ENCODE data around the gene RNF17.

RNF17 gene

DNA sequence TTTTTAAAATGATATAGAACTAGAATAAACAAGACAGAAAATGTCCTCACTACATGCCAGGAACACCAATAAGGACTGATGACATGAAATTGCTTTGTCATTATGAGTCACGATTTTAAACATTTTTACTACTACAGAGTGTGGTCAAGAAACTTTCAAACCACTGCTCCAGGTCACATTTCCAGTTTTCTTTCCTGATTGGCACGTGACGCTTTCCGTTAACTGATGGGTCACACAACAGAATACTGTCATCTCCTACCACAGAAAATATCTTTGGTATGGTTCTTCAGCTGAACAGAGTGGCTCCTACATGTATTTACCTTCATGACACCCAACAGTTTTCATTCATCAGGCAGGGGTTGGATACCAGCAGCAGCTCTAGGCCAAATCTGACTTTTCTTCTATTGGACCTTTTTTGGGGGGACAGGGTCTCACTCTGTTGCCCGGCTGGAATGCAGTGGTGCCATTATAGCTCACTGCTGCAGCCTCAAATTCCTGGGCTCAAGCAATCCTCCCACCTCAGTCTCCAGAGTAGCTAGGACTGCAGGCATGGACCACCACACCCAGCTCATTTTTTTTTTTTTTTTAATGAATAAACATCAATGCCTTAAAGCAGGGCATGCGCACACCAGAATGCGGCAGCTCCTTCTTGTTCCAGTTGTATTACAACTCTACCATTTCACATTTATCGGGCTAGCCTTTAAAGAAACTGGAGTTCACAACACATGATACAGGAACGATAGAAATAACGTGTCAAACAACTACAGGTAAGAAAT is 147.4 kb downstream of the RNF17 start:
- Histone ChIP-seq H3K9me3 (ENCODE audit: low read length) (no peaks in the 10 kb centered on the region), H3K27ac (ENCODE audit: low read depth, low read length) (no peak overlapping the region), H3K9ac (ENCODE audit: low read length) (no peak overlapping the region), H3K4me3 (ENCODE audit: low read depth in 1 of 2, low read length in 2 of 2) (no peak overlapping the region), H3K4me1 (ENCODE audit: insufficient read depth, low read length) (no peaks in the 10 kb centered on the region), H3K36me3 (ENCODE audit: insufficient read depth, low read length) (peaks cover 9% of the 10 kb centered on the region), H3K27me3 (ENCODE audit: control insufficient read depth in 1 of 2, insufficient read depth in 2 of 2, low read length in 2 of 2) (no peaks in the 10 kb centered on the region)

DNA sequence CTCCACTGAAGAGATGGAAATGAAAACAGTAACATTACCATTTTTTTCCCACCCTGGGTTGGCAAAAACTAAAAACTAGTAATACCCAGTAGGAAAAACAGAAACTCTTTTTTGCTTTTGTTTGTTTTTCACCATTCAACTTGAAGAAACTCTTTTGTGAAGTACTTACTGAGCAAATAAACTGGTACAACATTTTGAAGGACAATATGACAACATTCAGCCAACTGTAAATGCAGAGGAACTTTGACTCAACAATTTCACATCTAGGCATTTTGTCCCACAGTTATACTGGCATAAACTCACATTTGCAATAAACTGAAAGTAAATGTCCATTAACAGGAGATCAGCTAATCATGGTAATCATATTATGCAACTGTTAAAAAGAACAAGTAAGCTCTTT is 152.5 kb downstream of the RNF17 start:
- Histone ChIP-seq H3K36me3 (ENCODE audit: insufficient read depth, low read length) (peaks cover 4% of the 10 kb centered on the region), H3K9ac (ENCODE audit: low read length) (no peak overlapping the region), H3K27ac (ENCODE audit: low read depth, low read length) (no peak overlapping the region), H3K27me3 (ENCODE audit: control insufficient read depth in 1 of 2, insufficient read depth in 2 of 2, low read length in 2 of 2) (no peaks in the 10 kb centered on the region), H3K4me3 (ENCODE audit: low read depth in 1 of 2, low read length in 2 of 2) (no peak overlapping the region), H3K4me1 (ENCODE audit: insufficient read depth, low read length) (peaks cover under 1% of the 10 kb centered on the region), H3K9me3 (ENCODE audit: low read length) (no peaks in the 10 kb centered on the region)

- H3K27ac ChIP-seq (ENCODE audit: low read depth, low read length) = no peak overlapping the region
- no peaks in the 10 kb centered on the region for H3K9me3 ChIP-seq (ENCODE audit: low read length)
- H3K27me3 ChIP-seq (ENCODE audit: control insufficient read depth in 1 of 2, insufficient read depth in 2 of 2, low read length in 2 of 2) = no peaks in the 10 kb centered on the region
- no peaks in the 10 kb centered on the region for H3K36me3 ChIP-seq (ENCODE audit: insufficient read depth, low read length)
- H3K9ac ChIP-seq (ENCODE audit: low read length) = no peak overlapping the region
- no peak overlapping the region for H3K4me3 ChIP-seq (ENCODE audit: low read depth in 1 of 2, low read length in 2 of 2)
- peaks cover 8% of the 10 kb centered on the region for H3K4me1 ChIP-seq (ENCODE audit: insufficient read depth, low read length)
These were observed 157.0 kb downstream of the RNF17 start for GRCh38 chr13:24921003-24921402.

DNA sequence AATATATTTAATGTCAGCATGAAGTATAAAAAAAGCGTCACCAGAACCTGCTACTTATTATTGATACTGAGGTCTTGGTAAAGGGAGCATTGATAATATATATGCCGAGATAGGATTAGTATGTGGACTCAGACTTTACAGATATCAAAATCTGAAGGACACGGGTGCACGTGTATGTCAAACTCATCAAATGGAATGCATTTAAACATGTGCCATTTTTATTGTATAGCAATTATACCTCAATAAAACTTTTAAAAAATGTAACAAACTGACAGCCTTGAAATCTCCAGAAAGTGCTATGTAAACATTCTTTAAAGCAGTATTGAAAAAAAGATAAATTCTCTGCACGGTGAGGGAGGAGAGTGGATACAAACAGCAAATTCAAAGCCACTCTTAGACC is 157.9 kb downstream of the RNF17 start:
- H3K4me1 ChIP-seq (ENCODE audit: insufficient read depth, low read length) = peaks cover 8% of the 10 kb centered on the region
- no peaks in the 10 kb centered on the region for H3K27me3 ChIP-seq (ENCODE audit: control insufficient read depth in 1 of 2, insufficient read depth in 2 of 2, low read length in 2 of 2)
- no peaks in the 10 kb centered on the region for H3K9me3 ChIP-seq (ENCODE audit: low read length)
- peak overlapping the region; percentile 55 to 92 for H3K4me3 ChIP-seq (ENCODE audit: low read depth in 1 of 2, low read length in 2 of 2)
- no peak overlapping the region for H3K27ac ChIP-seq (ENCODE audit: low read depth, low read length)
- H3K9ac ChIP-seq (ENCODE audit: low read length) = no peak overlapping the region
- H3K36me3 ChIP-seq (ENCODE audit: insufficient read depth, low read length) = no peaks in the 10 kb centered on the region

DNA sequence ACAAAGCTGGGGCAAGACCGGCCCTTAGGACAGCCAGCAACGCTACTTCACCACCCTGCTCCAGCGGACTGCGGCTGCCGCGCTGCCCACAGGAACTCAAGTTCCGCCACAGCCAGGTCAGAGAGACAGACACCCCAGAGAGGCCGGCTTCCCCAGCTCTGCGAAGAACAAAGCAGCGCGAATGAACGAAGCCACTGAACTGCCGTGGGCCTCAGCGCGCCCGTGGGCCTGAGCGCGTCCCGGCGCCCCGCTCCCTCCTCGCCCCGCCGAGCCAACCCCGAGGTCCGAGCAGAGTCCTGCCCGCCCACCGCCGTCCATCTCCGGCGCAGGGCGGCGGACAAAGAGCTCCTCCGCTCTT is 158.4 kb downstream of the RNF17 start:
- Histone ChIP-seq H3K36me3 (ENCODE audit: insufficient read depth, low read length) (no peaks in the 10 kb centered on the region), H3K4me1 (ENCODE audit: insufficient read depth, low read length) (peaks cover 8% of the 10 kb centered on the region), H3K9ac (ENCODE audit: low read length) (peak overlapping the region; percentile 46), H3K27me3 (ENCODE audit: control insufficient read depth in 1 of 2, insufficient read depth in 2 of 2, low read length in 2 of 2) (no peaks in the 10 kb centered on the region), H3K9me3 (ENCODE audit: low read length) (no peaks in the 10 kb centered on the region), H3K4me3 (ENCODE audit: low read depth in 1 of 2, low read length in 2 of 2) (peak overlapping the region; percentile 55 to 92), H3K27ac (ENCODE audit: low read depth, low read length) (peak overlapping the region; percentile 95)

DNA sequence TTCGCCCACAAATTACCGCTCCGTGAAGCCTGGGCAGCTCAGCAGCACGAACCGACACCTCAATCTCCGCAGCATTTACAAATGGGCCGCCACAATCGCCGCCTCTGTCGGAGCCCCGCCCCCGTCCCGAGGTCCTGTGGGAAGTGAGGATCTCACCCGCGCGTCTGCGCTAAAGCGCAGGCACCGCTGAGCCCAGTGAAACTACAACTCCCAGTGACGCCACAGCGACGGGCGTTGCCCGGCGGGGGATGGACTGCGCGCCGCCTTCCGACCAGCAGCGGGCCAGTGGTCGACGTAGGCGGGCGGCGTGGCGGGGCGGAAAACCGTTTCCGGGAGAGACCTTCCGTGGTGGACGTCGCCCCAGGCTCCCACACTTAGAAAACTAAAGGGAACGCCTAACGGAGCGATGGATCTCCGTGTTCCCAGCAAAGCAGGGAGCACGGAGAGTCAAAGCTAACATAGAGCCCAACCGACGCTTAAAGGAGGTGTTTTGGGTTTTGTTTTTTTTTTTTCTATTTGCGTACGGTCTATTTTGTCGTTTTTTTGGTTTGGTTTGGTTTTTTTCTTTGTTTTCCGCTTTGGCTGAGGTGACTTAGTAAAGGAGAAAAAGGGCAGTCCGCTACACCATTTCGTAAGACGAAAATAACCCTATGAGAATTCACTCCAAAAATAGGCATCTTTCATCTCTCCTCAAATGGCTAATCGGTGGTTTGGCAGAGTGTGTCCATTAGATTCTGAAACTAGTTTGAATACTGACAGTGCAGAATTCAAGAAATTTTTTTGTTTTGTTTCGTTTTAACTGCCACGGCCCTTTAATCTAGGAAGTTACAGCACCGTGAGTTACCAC is 159.0 kb downstream of the RNF17 start:
- peak overlapping the region; percentile 46 for H3K9ac ChIP-seq (ENCODE audit: low read length)
- peaks cover 8% of the 10 kb centered on the region for H3K4me1 ChIP-seq (ENCODE audit: insufficient read depth, low read length)
- H3K27me3 ChIP-seq (ENCODE audit: control insufficient read depth in 1 of 2, insufficient read depth in 2 of 2, low read length in 2 of 2) = no peaks in the 10 kb centered on the region
- peak overlapping the region; percentile 95 for H3K27ac ChIP-seq (ENCODE audit: low read depth, low read length)
- H3K36me3 ChIP-seq (ENCODE audit: insufficient read depth, low read length) = no peaks in the 10 kb centered on the region
- H3K9me3 ChIP-seq (ENCODE audit: low read length) = no peaks in the 10 kb centered on the region
- H3K4me3 ChIP-seq (ENCODE audit: low read depth in 1 of 2, low read length in 2 of 2) = peak overlapping the region; percentile 55 to 92

- Histone ChIP-seq H3K27me3 (ENCODE audit: control insufficient read depth in 1 of 2, insufficient read depth in 2 of 2, low read length in 2 of 2) (peaks cover 0 to 2% of the 10 kb centered on the region in 2 donors), H3K9ac (ENCODE audit: low read length) (no peak overlapping the region), H3K27ac (ENCODE audit: low read depth, low read length) (no peak overlapping the region), H3K4me3 (ENCODE audit: low read depth in 1 of 2, low read length in 2 of 2) (no peak overlapping the region), H3K4me1 (ENCODE audit: insufficient read depth, low read length) (peaks cover 8% of the 10 kb centered on the region), H3K36me3 (ENCODE audit: insufficient read depth, low read length) (no peaks in the 10 kb centered on the region), H3K9me3 (ENCODE audit: low read length) (no peaks in the 10 kb centered on the region)
These were observed 161.6 kb downstream of the RNF17 start for GRCh38 chr13:24925318-24926231.

GRCh38 chr13:24927810-24928404 is 163.9 kb downstream of the RNF17 start:
- H3K9me3 ChIP-seq (ENCODE audit: low read length) = no peaks in the 10 kb centered on the region
- H3K4me1 ChIP-seq (ENCODE audit: insufficient read depth, low read length) = no peaks in the 10 kb centered on the region
- H3K27ac ChIP-seq (ENCODE audit: low read depth, low read length) = no peak overlapping the region
- peaks cover 7 to 17% of the 10 kb centered on the region in 2 donors for H3K27me3 ChIP-seq (ENCODE audit: control insufficient read depth in 1 of 2, insufficient read depth in 2 of 2, low read length in 2 of 2)
- H3K36me3 ChIP-seq (ENCODE audit: insufficient read depth, low read length) = no peaks in the 10 kb centered on the region
- no peak overlapping the region for H3K9ac ChIP-seq (ENCODE audit: low read length)
- H3K4me3 ChIP-seq (ENCODE audit: low read depth in 1 of 2, low read length in 2 of 2) = no peak overlapping the region

DNA sequence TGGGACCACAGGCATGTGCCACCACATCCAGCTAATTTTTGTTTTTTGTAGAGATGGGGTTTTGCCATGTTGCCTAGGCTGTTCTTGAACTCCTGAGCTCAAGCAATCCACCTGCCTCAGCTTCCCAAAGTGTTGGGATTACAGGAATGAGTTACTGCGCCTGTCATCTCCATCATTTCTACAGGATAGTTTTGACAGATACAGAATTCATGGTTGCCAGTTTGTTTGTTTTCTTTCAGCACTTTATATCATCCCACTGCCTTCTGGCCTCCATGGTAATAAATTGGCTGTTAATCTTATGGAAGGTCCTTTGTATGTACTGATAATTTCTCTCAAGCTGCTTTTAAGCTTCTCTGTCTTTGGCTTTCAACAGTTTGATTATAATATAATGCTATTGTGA is 165.2 kb downstream of the RNF17 start:
- Histone ChIP-seq H3K9me3 (ENCODE audit: low read length) (no peaks in the 10 kb centered on the region), H3K4me1 (ENCODE audit: insufficient read depth, low read length) (no peaks in the 10 kb centered on the region), H3K36me3 (ENCODE audit: insufficient read depth, low read length) (no peaks in the 10 kb centered on the region), H3K9ac (ENCODE audit: low read length) (no peak overlapping the region), H3K4me3 (ENCODE audit: low read depth in 1 of 2, low read length in 2 of 2) (no peak overlapping the region), H3K27me3 (ENCODE audit: control insufficient read depth in 1 of 2, insufficient read depth in 2 of 2, low read length in 2 of 2) (peaks cover 7 to 17% of the 10 kb centered on the region in 2 donors), H3K27ac (ENCODE audit: low read depth, low read length) (no peak overlapping the region)
